ENCODE data around the gene SLF2.
A peak's percentile ranks its signal among the peaks of the same experiment; 100 is the strongest.

The SLF2 gene

GRCh38 chr10:101003639-101004206 lies 91.0 kb downstream of the SLF2 start:
- DNase-seq, result no peak

- DNase-seq, result no peak
Observed at GRCh38 chr10:101005361-101005760, 92.6 kb downstream of the SLF2 start.

GRCh38 chr10:101005869-101006567 lies 93.3 kb downstream of the SLF2 start:
- no peak for DNase-seq

GRCh38 chr10:101006593-101007098 lies 93.9 kb downstream of the SLF2 start:
- DNase-seq, result no peak

- no peak for DNase-seq
Observed at GRCh38 chr10:101007099-101007711, 94.4 kb downstream of the SLF2 start.

GRCh38 chr10:101007915-101008822 lies 95.4 kb downstream of the SLF2 start:
- no peak for DNase-seq

- DNase-seq, result no peak
Observed at GRCh38 chr10:101008823-101009423, 96.2 kb downstream of the SLF2 start.

- no peak for DNase-seq
Observed at GRCh38 chr10:101010329-101010728, 97.6 kb downstream of the SLF2 start.

- DNase-seq, result no peak
Observed at GRCh38 chr10:101011517-101012423, 99.0 kb downstream of the SLF2 start.

GRCh38 chr10:101012525-101013364 lies 100.0 kb downstream of the SLF2 start:
- DNase-seq, result peak; percentile 90

- no peak for DNase-seq
Observed at GRCh38 chr10:101013365-101013825, 100.6 kb downstream of the SLF2 start.

GRCh38 chr10:101014230-101014884 lies 101.6 kb downstream of the SLF2 start:
- peak; percentile 78 for DNase-seq

Data from activated CD4-positive, alpha-beta T cell treated with anti-CD3 and anti-CD28 coated beads, Interleukin-10, Interleukin-2, amounts not matched to agents 100 ng/mL and 50 ng/mL, durations not matched to agents 16 hours and 8 hours (primary cell).